Subcutaneous adipose tissue (tissue), 4 donors: ENCODE results near the gene SELENOT. TPM values are rescaled to one million over a fixed set of nuclear protein-coding genes. Genes with fewer than 3 reads are reported as not detected.

Experiments
- total RNA-seq, 4 donors: library from RNA; depleted of rRNA; stranded (reverse); fragments of >200 nt; gene quantifications; one replicate each; pipeline ENCODE4 v1.1.0, GENCODE V29; 2016
- TF ChIP-seq, protein P1 (sequence below): fragments of 450-650 bp; IDR thresholded peaks from one replicate; pipeline ENCODE4 v1.5.1; 2016; ENCODE audit warnings: low read depth, mild to moderate bottlenecking, control low read depth, antibody characterized with exemption, moderate library complexity

Gene SELENOT
- total RNA-seq, 4 donors from 2014 or later = 66.9 to 207 (median 92.8) TPM

- TF ChIP-seq, protein P1, sequence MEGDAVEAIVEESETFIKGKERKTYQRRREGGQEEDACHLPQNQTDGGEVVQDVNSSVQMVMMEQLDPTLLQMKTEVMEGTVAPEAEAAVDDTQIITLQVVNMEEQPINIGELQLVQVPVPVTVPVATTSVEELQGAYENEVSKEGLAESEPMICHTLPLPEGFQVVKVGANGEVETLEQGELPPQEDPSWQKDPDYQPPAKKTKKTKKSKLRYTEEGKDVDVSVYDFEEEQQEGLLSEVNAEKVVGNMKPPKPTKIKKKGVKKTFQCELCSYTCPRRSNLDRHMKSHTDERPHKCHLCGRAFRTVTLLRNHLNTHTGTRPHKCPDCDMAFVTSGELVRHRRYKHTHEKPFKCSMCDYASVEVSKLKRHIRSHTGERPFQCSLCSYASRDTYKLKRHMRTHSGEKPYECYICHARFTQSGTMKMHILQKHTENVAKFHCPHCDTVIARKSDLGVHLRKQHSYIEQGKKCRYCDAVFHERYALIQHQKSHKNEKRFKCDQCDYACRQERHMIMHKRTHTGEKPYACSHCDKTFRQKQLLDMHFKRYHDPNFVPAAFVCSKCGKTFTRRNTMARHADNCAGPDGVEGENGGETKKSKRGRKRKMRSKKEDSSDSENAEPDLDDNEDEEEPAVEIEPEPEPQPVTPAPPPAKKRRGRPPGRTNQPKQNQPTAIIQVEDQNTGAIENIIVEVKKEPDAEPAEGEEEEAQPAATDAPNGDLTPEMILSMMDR = no peak
Measured at GRCh38 chr3:150581174-150581573, 21.9 kb upstream of the SELENOT start.

- TF ChIP-seq, protein P1 = no peak
Measured at GRCh38 chr3:150582620-150583019, 20.5 kb upstream of the SELENOT start.

DNA sequence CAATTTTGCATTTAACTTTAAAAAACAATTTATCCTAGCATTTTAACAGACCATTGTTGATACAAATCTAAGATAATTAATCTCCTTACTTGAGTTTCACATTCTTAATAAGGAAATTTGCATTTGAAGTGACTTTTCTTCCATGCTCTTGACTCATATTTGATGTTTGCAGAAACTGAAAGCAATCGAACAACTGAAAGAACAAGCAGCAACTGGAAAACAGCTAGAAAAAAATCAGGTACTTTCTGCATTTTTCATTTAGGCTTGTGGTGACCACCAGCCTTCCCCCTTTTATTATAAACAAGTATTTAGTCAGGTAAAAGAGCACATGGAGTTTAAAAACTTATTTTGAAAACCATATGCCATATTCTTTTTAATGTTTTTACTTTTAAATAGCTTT, 20.1 kb upstream of the SELENOT start:
- TF ChIP-seq, protein P1 = no peak

GRCh38 chr3:150588027-150588830, 14.9 kb upstream of the SELENOT start:
- TF ChIP-seq, protein P1 = no peak

GRCh38 chr3:150589759-150590158, 13.4 kb upstream of the SELENOT start:
- TF ChIP-seq, protein P1 = no peak

DNA sequence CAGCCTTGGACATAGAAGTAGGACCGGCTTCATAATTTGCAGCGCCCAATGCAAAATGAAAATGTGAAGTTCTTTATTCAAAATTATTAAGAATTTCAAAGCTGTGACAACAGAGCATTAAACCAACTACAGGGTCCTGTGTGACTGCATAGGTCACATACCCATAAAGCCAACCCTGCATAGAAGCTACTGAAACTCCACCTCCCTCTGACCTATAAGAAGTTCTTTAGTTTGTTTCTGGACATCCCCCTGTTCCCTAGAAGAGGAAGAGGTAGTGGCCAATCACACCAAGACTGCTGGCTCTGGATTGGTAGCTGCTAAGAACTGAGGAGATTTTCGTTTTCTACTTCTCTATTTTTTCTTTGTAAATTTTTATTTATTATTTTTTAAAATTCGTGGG, 9.0 kb upstream of the SELENOT start:
- TF ChIP-seq, protein P1 = no peak

GRCh38 chr3:150597646-150598045, 5.5 kb upstream of the SELENOT start:
- TF ChIP-seq, protein P1 = no peak
